H1 (cell line): Measurements from ENCODE around the gene FOXN3. TPM values are rescaled to one million over a fixed set of nuclear protein-coding genes. Genes with fewer than 3 reads are reported as not detected.

Experiments used
- CTCF ChIA-PET: fragments of 300-600 bp; sonication (Branson Sonifier 250); formaldehyde crosslinking; loops from one replicate; lab custom pipeline; 2021; ENCODE audit not compliant: partially characterized antibody; lab: Charles Lee
- POLR2A ChIA-PET: fragments of 300-600 bp; sonication (Branson Sonifier 250); formaldehyde crosslinking; loops from one replicate; lab custom pipeline; 2021; ENCODE audit warnings: inconsistent platforms; ENCODE audit not compliant: partially characterized antibody; lab: Charles Lee
- DNase-seq, 2 experiments: peaks; one replicate each; pipeline versions ENCODE4 v3.0.0 to v3.0.0-alpha.2; 2010 to 2022; ENCODE audit warnings: low spot score in 2 of 2, low read depth in 1 of 2, mixed read lengths in 1 of 2
- FAIRE-seq: peaks from 2 replicates; lab custom pipeline; 2011; peaks lifted over from hg19 to GRCh38; lab: Jason Lieb, UNC
- H2AFZ ChIP-seq: 2 replicates; pipeline ENCODE4 v1.8.1; 2012; ENCODE audit warnings: low read length, inconsistent platforms
- H2AK5ac ChIP-seq: 2 replicates; pipeline ENCODE4 v1.6.1; 2013; ENCODE audit warnings: low read depth, low read length
- H2BK120ac ChIP-seq: replicated peaks from 2 replicates; pipeline ENCODE3; 2013; ENCODE audit warnings: low read depth, low read length, inconsistent platforms
- H2BK12ac ChIP-seq: 2 replicates; pipeline ENCODE4 v1.6.1; 2013; ENCODE audit warnings: low read depth, low read length
- H2BK15ac ChIP-seq: 2 replicates; pipeline ENCODE4 v1.6.1; 2013; ENCODE audit warnings: low read length
- H2BK20ac ChIP-seq: 2 replicates; pipeline ENCODE4 v1.6.1; 2013; ENCODE audit warnings: low read length
- H2BK5ac ChIP-seq: 2 replicates; pipeline ENCODE4 v1.6.1; 2013; ENCODE audit warnings: low read depth, low read length
- H3K14ac ChIP-seq: 2 replicates; pipeline ENCODE4 v1.6.1; 2013; ENCODE audit warnings: inconsistent platforms; ENCODE audit not compliant: insufficient read length
- H3K18ac ChIP-seq: 2 replicates; pipeline ENCODE4 v1.6.1; 2013; ENCODE audit warnings: low read length; ENCODE audit errors: extremely low read depth
- H3K23ac ChIP-seq: 2 replicates; pipeline ENCODE4 v1.6.1; 2013; ENCODE audit warnings: inconsistent platforms; ENCODE audit not compliant: insufficient read length
- H3K23me2 ChIP-seq: 2 replicates; pipeline ENCODE4 v1.6.1; 2013; ENCODE audit warnings: low read depth, low read length
- H3K27ac ChIP-seq: 2 replicates; pipeline ENCODE4 v1.6.1; 2011; ENCODE audit warnings: low read depth, low read length, inconsistent platforms
- H3K27me3 ChIP-seq, 4 experiments: replicated peaks in 1 of 4; 1 replicate in 1 of 4; 2 replicates in 3 of 4; pipeline versions ENCODE4 v1.6.1 to v1.8.1; 2011 to 2013; ENCODE audit warnings: low read length in 3 of 4, mild to moderate bottlenecking in 3 of 4, inconsistent platforms in 2 of 4, mixed read lengths in 2 of 4, moderate library complexity in 1 of 4; ENCODE audit not compliant: control insufficient read depth in 3 of 4, insufficient read depth in 3 of 4; ENCODE audit errors: extremely low read depth in 1 of 4
- H3K36me3 ChIP-seq, 4 experiments: 2 replicates each; pipeline versions ENCODE4 v1.6.1 to v1.8.1; 2011 to 2013; ENCODE audit warnings: mild to moderate bottlenecking in 4 of 4, low read length in 3 of 4, moderate library complexity in 2 of 4, control low read depth in 1 of 4, inconsistent platforms in 1 of 4; ENCODE audit not compliant: insufficient read depth in 4 of 4, control insufficient read depth in 2 of 4
- H3K4ac ChIP-seq: replicated peaks from 2 replicates; pipeline ENCODE3; 2013; ENCODE audit warnings: low read length, low read depth, mixed read lengths, inconsistent platforms; ENCODE audit not compliant: insufficient read length
- H3K4me1 ChIP-seq, 4 experiments: replicated peaks in 1 of 4; 1 replicate in 1 of 4; 2 replicates in 3 of 4; pipeline versions ENCODE4 v1.6.1 to v1.8.1; 2011 to 2013; ENCODE audit warnings: low read length in 3 of 4, inconsistent platforms in 2 of 4, mixed read lengths in 1 of 4; ENCODE audit not compliant: insufficient read depth in 4 of 4, control insufficient read depth in 3 of 4
- H3K4me2 ChIP-seq, 2 experiments: 2 replicates each; pipeline versions ENCODE4 v1.6.1 to v1.8.1; 2011 to 2013; ENCODE audit warnings: low read depth in 2 of 2, low read length in 2 of 2, control low read depth in 1 of 2, inconsistent platforms in 1 of 2, mild to moderate bottlenecking in 1 of 2; ENCODE audit not compliant: insufficient read depth in 1 of 2
- H3K4me3 ChIP-seq, 4 experiments: fragments of 200-600, 300-600 bp in 1 of 4; sonication (generic), shearing (Covaris generic), sonication (Bioruptor Twin) in 1 of 4; 2 replicates each; pipeline versions ENCODE4 v1.5.1 to v1.8.1; 2011 to 2016; ENCODE audit warnings: low read length in 4 of 4, low read depth in 3 of 4, control low read depth in 2 of 4, inconsistent platforms in 2 of 4, mild to moderate bottlenecking in 2 of 4, mixed read lengths in 1 of 4, moderate library complexity in 1 of 4; ENCODE audit not compliant: insufficient read depth in 2 of 4; ENCODE audit errors: extremely low read depth in 1 of 4
- H3K56ac ChIP-seq: replicated peaks from 2 replicates; pipeline ENCODE3; 2013; ENCODE audit warnings: low read depth, mild to moderate bottlenecking, mixed read lengths, low read length, inconsistent platforms; ENCODE audit not compliant: insufficient read length
- H3K79me1 ChIP-seq: 2 replicates; pipeline ENCODE4 v1.6.1; 2013; ENCODE audit warnings: low read depth, low read length, control low read depth
- H3K79me2 ChIP-seq, 2 experiments: 2 replicates each; pipeline versions ENCODE4 v1.6.1 to v1.8.1; 2012 to 2013; ENCODE audit warnings: low read length in 2 of 2, mild to moderate bottlenecking in 2 of 2, inconsistent platforms in 1 of 2; ENCODE audit not compliant: insufficient read depth in 2 of 2, control insufficient read depth in 1 of 2
- H3K9ac ChIP-seq, 4 experiments: replicated peaks in 1 of 4; 1 replicate in 1 of 4; 2 replicates in 3 of 4; pipeline versions ENCODE4 v1.6.1 to v1.8.1; 2011 to 2013; ENCODE audit warnings: low read depth in 3 of 4, low read length in 3 of 4, control low read depth in 2 of 4, mild to moderate bottlenecking in 2 of 4, moderate library complexity in 2 of 4, inconsistent platforms in 1 of 4; ENCODE audit errors: extremely low read depth in 1 of 4
- H3K9me3 ChIP-seq, 2 experiments: 2 replicates each; pipeline versions ENCODE4 v1.6.1 to v1.8.1; 2012 to 2013; ENCODE audit warnings: mild to moderate bottlenecking in 2 of 2, moderate library complexity in 2 of 2, control low read depth in 1 of 2, inconsistent platforms in 1 of 2, low read depth in 1 of 2, low read length in 1 of 2, mixed read lengths in 1 of 2; ENCODE audit not compliant: insufficient read depth in 2 of 2
- H4K20me1 ChIP-seq, 2 experiments: replicated peaks in 1 of 2; 2 replicates each; pipeline versions ENCODE3 to v1.8.1; 2011 to 2013; ENCODE audit warnings: inconsistent platforms in 2 of 2, low read length in 2 of 2, mild to moderate bottlenecking in 1 of 2; ENCODE audit not compliant: insufficient read depth in 2 of 2, control insufficient read depth in 1 of 2
- H4K5ac ChIP-seq: 2 replicates; pipeline ENCODE4 v1.6.1; 2013; ENCODE audit warnings: low read length, low read depth, mixed read lengths, inconsistent platforms; ENCODE audit not compliant: insufficient read length
- H4K8ac ChIP-seq: 2 replicates; pipeline ENCODE4 v1.8.0; 2013; ENCODE audit warnings: mild to moderate bottlenecking, moderate library complexity, low read length, inconsistent platforms; ENCODE audit not compliant: insufficient read depth; ENCODE audit errors: extremely low read depth
- H4K91ac ChIP-seq: replicated peaks from 2 replicates; pipeline ENCODE3; 2013; ENCODE audit warnings: low read length, mixed read lengths, inconsistent platforms; ENCODE audit not compliant: insufficient read length
- BCL11A ChIP-seq, 2 experiments: IDR thresholded peaks; one replicate each; pipeline ENCODE4 v1.6.1; 2011; ENCODE audit warnings: low read depth in 2 of 2, low read length in 2 of 2, mild to moderate bottlenecking in 2 of 2
- WGBS, 2 experiments: shearing (Covaris generic) in 1 of 2; methylation state at CpG; one replicate each; pipeline versions ENCODE4 v1.1.6 to v1.1.7; 2013 to 2015; ENCODE audit warnings: low lambda C conversion rate in 2 of 2, mixed read lengths in 2 of 2, inconsistent platforms in 1 of 2, low coverage in 1 of 2, missing lambda C conversion rate in 1 of 2; ENCODE audit not compliant: insufficient replicate concordance in 2 of 2, insufficient coverage in 1 of 2, insufficient read length in 1 of 2; ENCODE audit errors: extremely low coverage in 1 of 2, missing lambda C conversion rate in 1 of 2; 5-methylcytosine and 5-hydroxymethylcytosine counted together
- polyA plus RNA-seq, 7 experiments: library from polyadenylated mRNA; depleted of rRNA in 3 of 7; stranded (reverse) in 5 of 7; unstranded in 2 of 7; fragments of >200 nt in 5 of 7; fragments of 200-250 nt in 2 of 7; gene quantifications; 1 replicate in 5 of 7; 2 replicates in 1 of 7; 4 replicates in 1 of 7; pipeline versions ENCODE4 v1.2.1 to v1.2.3, GENCODE V29; 2011 to 2013; ENCODE audit warnings: missing spikeins in 2 of 7, mixed read lengths in 2 of 7
- total RNA-seq: library from RNA; stranded (reverse); fragmentation: NEBNext Ultra II Directional; extraction: Animal tissue kit (Norgen Biotek cat#: 25700); gene quantifications from 2 replicates; pipeline ENCODE4 v1.2.1, GENCODE V29; 2021

The FOXN3 gene
- total and polyA plus RNA-seq, 2 of the 8 experiments (the other 6 are each of a cell fraction or from before 2014, with no cell fraction given): 52.6 to 178 TPM

- DNase-seq (no peak), FAIRE-seq (peak; percentile 39)
- no peaks in the 10 kb centered on the region for H3K36me3 ChIP-seq
- no peak overlapping the region for H4K8ac ChIP-seq
- no peak overlapping the region for H2BK12ac ChIP-seq
- no peak overlapping the region for H3K9ac ChIP-seq
- H3K18ac ChIP-seq: no peak overlapping the region
- CTCF ChIA-PET: interaction anchor here (0.7 kb wide), 1 partner anchor 48 kb away, joined by 4 read pairs; no protein-coding TSS in a partner anchor
- H4K20me1 ChIP-seq: no peaks in the 10 kb centered on the region
- H3K56ac ChIP-seq: no peak overlapping the region
- H4K5ac ChIP-seq: no peak overlapping the region
- no peak overlapping the region for H2BK15ac ChIP-seq
- H3K23me2 ChIP-seq: no peaks in the 10 kb centered on the region
- H3K9me3 ChIP-seq: no peaks in the 10 kb centered on the region
- no peaks in the 10 kb centered on the region for H3K4me1 ChIP-seq
- POLR2A ChIA-PET: interaction anchor here (1.6 kb wide), 1 partner anchor 10 kb away, joined by 3 read pairs; no protein-coding TSS in a partner anchor
- WGBS, 2 experiments: 93% methylated on average over 6 of the region's 6 CpGs; no CpG with 5 or more reads in 1 of the 2 experiments
- no peak overlapping the region for H3K4ac ChIP-seq
- no peak overlapping the region for H2BK120ac ChIP-seq
- TF ChIP-seq BCL11A (IDR thresholded peaks at IDR 0.05; ENCODE audit: low read depth in 2 of 2, low read length in 2 of 2): no peak
- no peaks in the 10 kb centered on the region for H3K79me1 ChIP-seq
- no peak overlapping the region for H3K4me2 ChIP-seq
- H3K27ac ChIP-seq: no peak overlapping the region
- H3K14ac ChIP-seq: no peak overlapping the region
- no peak overlapping the region for H2BK5ac ChIP-seq
- no peak overlapping the region for H2AK5ac ChIP-seq
- no peaks in the 10 kb centered on the region for H3K79me2 ChIP-seq
- no peak overlapping the region for H2BK20ac ChIP-seq
- H4K91ac ChIP-seq: no peak overlapping the region
- H3K27me3 ChIP-seq: no peaks in the 10 kb centered on the region; a peak in 2 of 7 replicates
- H2AFZ ChIP-seq: no peak overlapping the region
- no peak overlapping the region for H3K4me3 ChIP-seq
- H3K23ac ChIP-seq: no peak overlapping the region
Measured at GRCh38 chr14:89129570-89129969, 287.5 kb downstream of the FOXN3 start.
